ENCODE results near the gene COL19A1. TPM values are rescaled to one million over a fixed set of nuclear protein-coding genes. Genes with fewer than 3 reads are reported as not detected.

COL19A1 gene
- total and polyA plus RNA-seq, 2 of the 13 experiments (the other 11 are each of a cell fraction or from before 2014, with no cell fraction given) = not detected

GRCh38 chr6:70124443-70124842, 258.1 kb downstream of the COL19A1 start (continued):
- no peak for TF ChIP-seq FUBP1 (CRISPR knock-in tag; IDR thresholded peaks at IDR 0.05; ENCODE audit: borderline replicate concordance)

DNA sequence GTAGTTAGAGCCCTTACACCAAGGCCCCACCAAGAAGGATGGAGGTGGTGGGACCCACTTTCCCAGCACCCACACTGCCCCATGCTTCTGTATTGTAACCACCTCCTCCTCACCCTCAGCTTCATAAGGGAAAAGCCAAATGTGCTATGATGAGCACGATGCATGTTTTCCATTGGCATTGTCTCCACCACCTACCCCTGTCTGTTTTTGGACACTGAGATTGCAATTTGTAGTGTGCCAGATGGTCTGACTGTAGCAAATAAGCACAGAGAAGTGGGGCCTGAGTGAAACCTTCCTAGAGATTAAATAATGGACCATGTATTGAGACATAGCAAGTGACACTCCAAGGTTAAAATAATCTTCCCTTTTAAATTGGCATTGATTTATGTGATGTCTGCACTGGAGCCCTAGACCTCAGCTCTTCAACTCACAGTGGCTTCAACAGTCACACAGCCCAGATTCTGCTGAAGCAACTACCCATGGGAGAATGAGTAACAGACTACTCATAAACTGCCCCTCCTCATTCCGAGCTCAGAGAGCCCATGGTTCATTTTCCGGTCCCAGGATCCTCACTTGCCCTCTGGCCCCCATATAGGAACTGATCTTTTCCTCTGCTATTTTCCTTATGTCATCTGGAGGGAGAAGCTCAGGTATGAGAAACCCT, 258.7 kb downstream of the COL19A1 start:
- ChIA-PET CTCF (ENCODE audit: low intra/inter-chr PET ratio, low total read pairs) (no interaction called here), POLR2A (no interaction called here)
- WGBS (ENCODE audit: low lambda C conversion rate) = 3% methylated on average over 3 of the region's 3 CpGs
- Histone ChIP-seq H3K36me3 (replicated peaks in 1 of 2; ENCODE audit: control insufficient read depth in 1 of 2, insufficient read depth in 2 of 2, low read length in 2 of 2) (no peaks in the 10 kb centered on the region), H3K27ac (ENCODE audit: extremely low read length, insufficient read depth, low read length) (no peak overlapping the region), H3K4me3 (replicated peaks in 1 of 3; ENCODE audit: insufficient read depth in 1 of 3, low read depth in 2 of 3, low read length in 3 of 3) (no peak overlapping the region), H3K9ac (ENCODE audit: insufficient read depth, low read depth, low read length) (no peak overlapping the region), H3K79me2 (ENCODE audit: insufficient read depth, low read length) (no peaks in the 10 kb centered on the region), H3K9me3 (ENCODE audit: low read length) (no peaks in the 10 kb centered on the region), H3K4me1 (ENCODE audit: insufficient read depth, low read length) (no peaks in the 10 kb centered on the region), H3K27me3 (ENCODE audit: control insufficient read depth in 1 of 2, insufficient read depth in 2 of 2, low read length in 2 of 2) (no peaks in the 10 kb centered on the region; a peak in 1 of 5 replicates), H3K4me2 (ENCODE audit: low read depth, low read length) (no peak overlapping the region), H2AFZ (ENCODE audit: low read length) (no peak overlapping the region), H4K20me1 (ENCODE audit: insufficient read depth, low read length) (no peaks in the 10 kb centered on the region)
- BruUV-seq (replicated peaks) = no TSS peak
- peak; percentile 58; the same call in 2 of the 3 replicates for ATAC-seq
- no peak for FAIRE-seq
- in situ Hi-C loops (cut with HindIII; ENCODE audit: extremely low pct_ligation_motif_present, low pct_unique_long_range_greater_than_20kb) = loop anchor here (25.0 kb wide), 2 partner anchors 388 to 1488 kb away; partner anchors contain the start of gene ADGRB3
- no peak for DNase-seq (ENCODE audit: low spot score)
- no peak for TF ChIP-seq KLF16 (CRISPR knock-in tag; IDR thresholded peaks at IDR 0.05)
- no peak for TF ChIP-seq ZNF772 (CRISPR knock-in tag; IDR thresholded peaks at IDR 0.05)
- no peak for TF ChIP-seq ISL2 (CRISPR knock-in tag; IDR thresholded peaks at IDR 0.05)
- no peak for TF ChIP-seq KLF13 (CRISPR knock-in tag; IDR thresholded peaks at IDR 0.05)
- intact Hi-C loops (cut with micrococcal nuclease; ENCODE audit: unreplicated experiment) = no loop called here
